GM12878 (cell line): ENCODE results near the gene FOSB. TPM values are rescaled to one million over a fixed set of nuclear protein-coding genes. Genes with fewer than 3 reads are reported as not detected.

Experiments
- BCLAF1 ChIP-seq: fragments of 450-650 bp; IDR thresholded peaks from 2 replicates; pipeline ENCODE4 v1.6.1; 2017; ENCODE audit warnings: antibody characterized with exemption, mild to moderate bottlenecking, moderate library complexity
- CHD2 ChIP-seq: IDR thresholded peaks from 2 replicates; pipeline ENCODE4 v1.6.1; 2011; ENCODE audit warnings: low read depth, low read length, improper control_type of control experiment, borderline replicate concordance
- ETV6 ChIP-seq, 2 experiments: fragments of 450-650 bp in 1 of 2; IDR thresholded peaks in 1 of 2; conservative IDR thresholded peaks in 1 of 2; 2 replicates each; pipeline ENCODE4 v1.6.1; 2014; ENCODE audit warnings: antibody characterized with exemption in 1 of 2, borderline replicate concordance in 1 of 2, low read depth in 1 of 2, mild to moderate bottlenecking in 1 of 2, moderate library complexity in 1 of 2
- EZH2 ChIP-seq: IDR thresholded peaks from 2 replicates; pipeline ENCODE4 v1.6.1; 2012; ENCODE audit warnings: low read depth, mild to moderate bottlenecking, control low read depth, inconsistent platforms, low read length, borderline replicate concordance; ENCODE audit not compliant: control insufficient read depth
- FOXK2 ChIP-seq: fragments of 450-650 bp; IDR thresholded peaks from 2 replicates; pipeline ENCODE4 v1.6.1; 2017; ENCODE audit warnings: mild to moderate bottlenecking, moderate library complexity
- HCFC1 ChIP-seq: fragments of 150-350 bp; IDR thresholded peaks from 2 replicates; pipeline ENCODE4 v1.6.1; 2014; ENCODE audit warnings: low read length
- HDGF ChIP-seq: fragments of 450-650 bp; IDR thresholded peaks from 2 replicates; pipeline ENCODE4 v1.6.1; 2016; ENCODE audit warnings: antibody characterized with exemption
- JUNB ChIP-seq: IDR thresholded peaks from 2 replicates; pipeline ENCODE4 v1.6.1; 2016; ENCODE audit warnings: antibody characterized with exemption, mild to moderate bottlenecking
- KDM1A ChIP-seq: fragments of 200-600 bp; sonication (generic); IDR thresholded peaks from 2 replicates; pipeline ENCODE4 v1.6.1; 2016; ENCODE audit warnings: borderline replicate concordance
- MTA2 ChIP-seq: fragments of 450-650 bp; IDR thresholded peaks from 2 replicates; pipeline ENCODE4 v1.6.1; 2016; ENCODE audit warnings: low read depth, mild to moderate bottlenecking, moderate library complexity
- MYC ChIP-seq: IDR thresholded peaks from 2 replicates; pipeline ENCODE4 v1.6.1; 2011; ENCODE audit warnings: mild to moderate bottlenecking, low read length, moderate library complexity, inconsistent platforms; ENCODE audit not compliant: insufficient read depth, insufficient replicate concordance, insufficient read length, severe bottlenecking
- NBN ChIP-seq: fragments of 450-650 bp; IDR thresholded peaks from 2 replicates; pipeline ENCODE4 v1.6.1; 2016
- NFYA ChIP-seq: IDR thresholded peaks from 2 replicates; pipeline ENCODE4 v1.6.1; 2011; ENCODE audit warnings: low read depth, mild to moderate bottlenecking, low read length, improper control_type of control experiment, borderline replicate concordance
- NR2C1 ChIP-seq: fragments of 450-650 bp; IDR thresholded peaks from 2 replicates; pipeline ENCODE4 v1.6.1; 2017; ENCODE audit warnings: antibody characterized with exemption, mild to moderate bottlenecking, moderate library complexity
- PBX3 ChIP-seq: IDR thresholded peaks from 2 replicates; pipeline ENCODE4 v1.6.1; 2011; ENCODE audit warnings: mild to moderate bottlenecking, low read depth, low read length, moderate library complexity; ENCODE audit not compliant: insufficient replicate concordance
- POU2F2 ChIP-seq: IDR thresholded peaks from 3 replicates; pipeline ENCODE4 v1.6.1; 2011; ENCODE audit warnings: low read depth, mild to moderate bottlenecking, low read length, borderline replicate concordance
- REST ChIP-seq: IDR thresholded peaks from 2 replicates; pipeline ENCODE4 v1.6.1; 2012; ENCODE audit warnings: mild to moderate bottlenecking, low read depth, low read length
- polyA plus RNA-seq, 11 experiments: library from polyadenylated mRNA; depleted of rRNA in 4 of 11; unstranded in 6 of 11; stranded (reverse) in 5 of 11; fragments of >200 nt; fragmentation: Nextera tagmentation in 4 of 11; fragmentation: Illumina TruSeq in 1 of 11; extraction: Ambion mirVana in 4 of 11; extraction: Trizol in 1 of 11; gene quantifications; 1 replicate in 1 of 11; 2 replicates in 10 of 11; pipeline versions ENCODE4 v1.2.1 to v1.2.3, GENCODE V29; 2011 to 2016; ENCODE audit warnings: inconsistent platforms in 2 of 11, missing spikeins in 2 of 11, low read depth in 1 of 11
- total RNA-seq, 4 experiments: library from RNA; depleted of rRNA in 3 of 4; stranded (reverse); fragments of >200 nt in 3 of 4; fragmentation: Illumina TruSeq in 1 of 4; extraction: Trizol in 1 of 4; gene quantifications; 2 replicates each; pipeline versions ENCODE4 v1.2.1 to v1.2.3, GENCODE V29; 2013 to 2021
- TF ChIP-seq, protein P1 (sequence below): fragments of 450-650 bp; formaldehyde crosslinking; IDR thresholded peaks from 2 replicates; pipeline ENCODE4 v1.4.0; 2020; ENCODE audit warnings: mild to moderate bottlenecking, moderate library complexity

The FOSB gene
- total and polyA plus RNA-seq, 10 of the 15 experiments (the other 5 are each of a cell fraction or from before 2014, with no cell fraction given): 0.06 to 0.56 (median 0.26) TPM

DNA sequence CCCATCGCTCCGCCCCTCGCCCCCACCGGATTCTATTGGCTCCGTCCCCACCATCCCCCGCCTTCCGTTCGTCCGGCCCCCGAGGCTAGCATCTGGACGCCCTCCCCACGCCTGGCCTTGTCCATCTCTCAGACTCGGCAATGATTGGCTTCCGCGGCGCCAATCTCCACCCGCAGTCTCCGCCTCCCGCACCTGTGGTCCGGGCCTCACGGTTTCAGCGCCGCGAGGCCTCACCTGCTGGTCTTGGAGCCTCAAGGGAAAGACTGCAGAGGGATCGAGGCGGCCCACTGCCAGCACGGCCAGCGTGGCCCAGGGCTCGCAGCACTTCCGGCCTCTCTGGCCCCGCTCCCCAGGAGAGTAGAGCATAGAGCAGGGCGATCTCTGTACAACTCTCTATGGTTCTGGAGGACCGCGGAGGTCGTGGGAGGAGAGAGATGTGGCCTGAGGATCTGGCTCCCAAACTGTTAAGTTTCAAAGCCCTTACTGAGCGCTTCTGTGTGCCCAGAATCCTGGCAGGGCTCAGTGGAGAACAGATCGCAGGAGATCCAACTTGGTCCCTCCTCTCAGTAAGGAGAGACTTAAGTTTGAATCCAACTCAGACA, 44.1 kb upstream of the FOSB start, which contains the start of gene ERCC1 (continued):
- peak; percentile 76 for TF ChIP-seq MYC
- no peak; the same call in 1 of the 2 replicates for TF ChIP-seq HDGF
- TF ChIP-seq POU2F2: peak; percentile 80
- TF ChIP-seq NBN: peak; percentile 84
- no peak for TF ChIP-seq FOXK2
- no peak for TF ChIP-seq EZH2
- peak; percentile 79 for TF ChIP-seq NR2C1
- TF ChIP-seq KDM1A: no peak
- peak; percentile 69 for TF ChIP-seq HCFC1
- peak; percentile 93 for TF ChIP-seq PBX3
- TF ChIP-seq NFYA: no peak
- TF ChIP-seq JUNB: no peak
- TF ChIP-seq BCLAF1: no peak
- TF ChIP-seq, protein P1, sequence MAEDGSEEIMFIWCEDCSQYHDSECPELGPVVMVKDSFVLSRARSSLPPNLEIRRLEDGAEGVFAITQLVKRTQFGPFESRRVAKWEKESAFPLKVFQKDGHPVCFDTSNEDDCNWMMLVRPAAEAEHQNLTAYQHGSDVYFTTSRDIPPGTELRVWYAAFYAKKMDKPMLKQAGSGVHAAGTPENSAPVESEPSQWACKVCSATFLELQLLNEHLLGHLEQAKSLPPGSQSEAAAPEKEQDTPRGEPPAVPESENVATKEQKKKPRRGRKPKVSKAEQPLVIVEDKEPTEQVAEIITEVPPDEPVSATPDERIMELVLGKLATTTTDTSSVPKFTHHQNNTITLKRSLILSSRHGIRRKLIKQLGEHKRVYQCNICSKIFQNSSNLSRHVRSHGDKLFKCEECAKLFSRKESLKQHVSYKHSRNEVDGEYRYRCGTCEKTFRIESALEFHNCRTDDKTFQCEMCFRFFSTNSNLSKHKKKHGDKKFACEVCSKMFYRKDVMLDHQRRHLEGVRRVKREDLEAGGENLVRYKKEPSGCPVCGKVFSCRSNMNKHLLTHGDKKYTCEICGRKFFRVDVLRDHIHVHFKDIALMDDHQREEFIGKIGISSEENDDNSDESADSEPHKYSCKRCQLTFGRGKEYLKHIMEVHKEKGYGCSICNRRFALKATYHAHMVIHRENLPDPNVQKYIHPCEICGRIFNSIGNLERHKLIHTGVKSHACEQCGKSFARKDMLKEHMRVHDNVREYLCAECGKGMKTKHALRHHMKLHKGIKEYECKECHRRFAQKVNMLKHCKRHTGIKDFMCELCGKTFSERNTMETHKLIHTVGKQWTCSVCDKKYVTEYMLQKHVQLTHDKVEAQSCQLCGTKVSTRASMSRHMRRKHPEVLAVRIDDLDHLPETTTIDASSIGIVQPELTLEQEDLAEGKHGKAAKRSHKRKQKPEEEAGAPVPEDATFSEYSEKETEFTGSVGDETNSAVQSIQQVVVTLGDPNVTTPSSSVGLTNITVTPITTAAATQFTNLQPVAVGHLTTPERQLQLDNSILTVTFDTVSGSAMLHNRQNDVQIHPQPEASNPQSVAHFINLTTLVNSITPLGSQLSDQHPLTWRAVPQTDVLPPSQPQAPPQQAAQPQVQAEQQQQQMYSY (CRISPR knock-in tag): no peak
- no peak; a peak in 1 of 4 replicates for TF ChIP-seq ETV6 (conservative IDR thresholded peaks at IDR 0.05 in 1 of 2, IDR thresholded peaks at IDR 0.05 in 1 of 2; ENCODE audit: borderline replicate concordance in 1 of 2, low read depth in 1 of 2)
- peak; percentile 86 for TF ChIP-seq CHD2
- TF ChIP-seq MTA2: no peak
- TF ChIP-seq REST: no peak
